Muscle of leg (tissue), 16 donors: ENCODE data around the gene NIPA2. TPM values are rescaled to one million over a fixed set of nuclear protein-coding genes. Genes with fewer than 3 reads are reported as not detected.
"Not testable (repeated sequence)": the region's sequence is repeated elsewhere in the genome, so short reads cannot be mapped to it uniquely, and the experiment has no call there.

Experiments
- DNase-seq: peaks from one replicate; pipeline ENCODE4 v3.0.0; 2013
- H3K27ac ChIP-seq: one replicate; pipeline ENCODE4 v1.5.1; 2013; ENCODE audit warnings: mild to moderate bottlenecking, low read length, control low read depth
- H3K27me3 ChIP-seq: one replicate; pipeline ENCODE4 v1.6.1; 2013; ENCODE audit warnings: low read length; ENCODE audit not compliant: control insufficient read depth, insufficient read depth
- H3K36me3 ChIP-seq: one replicate; pipeline ENCODE4 v1.6.1; 2013; ENCODE audit warnings: low read length; ENCODE audit not compliant: control insufficient read depth, insufficient read depth
- H3K4me1 ChIP-seq: one replicate; pipeline ENCODE4 v1.6.1; 2013; ENCODE audit warnings: low read length; ENCODE audit not compliant: control insufficient read depth, insufficient read depth
- H3K4me3 ChIP-seq: one replicate; pipeline ENCODE4 v1.5.1; 2013; ENCODE audit warnings: low read length, control low read depth
- H3K9me3 ChIP-seq: replicated peaks from 2 replicates; pipeline ENCODE4 v1.6.1; 2013; ENCODE audit warnings: low read depth, low read length; ENCODE audit not compliant: control insufficient read depth
- WGBS: methylation state at CpG from one replicate; pipeline ENCODE4 v1.1.5; 2013; ENCODE audit warnings: missing lambda C conversion rate; ENCODE audit not compliant: insufficient coverage; 5-methylcytosine and 5-hydroxymethylcytosine counted together
- long read RNA-seq, 11 donors: transcript quantifications; one replicate each; lab custom pipeline, GENCODE V29; 2026
- polyA plus RNA-seq, 8 donors: library from polyadenylated mRNA; unstranded; fragments of 120-200 nt; gene quantifications; one replicate each; pipeline versions ENCODE4 v1.2.1 to v1.2.3, GENCODE V29; 2013; ENCODE audit warnings: inconsistent platforms in 1 of 8, low replicate concordance in 1 of 8; ENCODE audit not compliant: insufficient read length in 8 of 8, insufficient read depth in 1 of 8
- total RNA-seq: library from RNA; stranded (reverse); fragments of 120-200 nt; gene quantifications from one replicate; pipeline ENCODE4 v1.2.4, GENCODE V29; 2013

The NIPA2 gene
- 40.3 TPM for total RNA-seq
- 10 to 100 TPM; 37.7 to 46.8 (median 41.5) TPM for polyA plus RNA-seq
- long read RNA-seq, donor 1, partial matches to known transcripts: 0 of 5 reads
- long read RNA-seq, donor 1, other reads (novel, unspliced or antisense): 0 of 5 reads
- long read RNA-seq, donor 2, partial matches to known transcripts: 0 of 1 reads
- long read RNA-seq, donor 2, other reads (novel, unspliced or antisense): 0 of 1 reads
- long read RNA-seq, donor 3, partial matches to known transcripts: 55 of 65 reads
- long read RNA-seq, donor 3, other reads (novel, unspliced or antisense): 0 of 65 reads
- long read RNA-seq, donor 4, partial matches to known transcripts: 0 of 11 reads
- long read RNA-seq, donor 4, other reads (novel, unspliced or antisense): 0 of 11 reads
- long read RNA-seq, donor 5, transcript NIPA2-201 (8 exons, 3,233 nt): minor isoform, 7 of 198 reads
- long read RNA-seq, donor 5, transcript NIPA2-203 (6 exons, 2,280 nt): major isoform, 10 of 198 reads
- long read RNA-seq, donor 5, partial matches to known transcripts: 167 of 198 reads
- long read RNA-seq, donor 5, other reads (novel, unspliced or antisense): 10 of 198 reads
- long read RNA-seq, donor 6, transcript NIPA2-203 (6 exons, 2,280 nt): major isoform, 13 of 17 reads
- long read RNA-seq, donor 6, partial matches to known transcripts: 0 of 17 reads
- long read RNA-seq, donor 6, other reads (novel, unspliced or antisense): 0 of 17 reads
- long read RNA-seq, donor 7, transcript NIPA2-203 (6 exons, 2,280 nt): major isoform, 9 of 74 reads
- long read RNA-seq, donor 7, partial matches to known transcripts: 35 of 74 reads
- long read RNA-seq, donor 7, other reads (novel, unspliced or antisense): 24 of 74 reads
- long read RNA-seq, donor 8, partial matches to known transcripts: 0 of 4 reads
- long read RNA-seq, donor 8, other reads (novel, unspliced or antisense): 0 of 4 reads
- long read RNA-seq, donor 9, partial matches to known transcripts: 24 of 30 reads
- long read RNA-seq, donor 9, other reads (novel, unspliced or antisense): 0 of 30 reads
- long read RNA-seq, donor 10, transcript NIPA2-204 (7 exons, 3,130 nt): major isoform, 7 of 14 reads
- long read RNA-seq, donor 10, transcript NIPA2-203 (6 exons, 2,280 nt): minor isoform, 6 of 14 reads
- long read RNA-seq, donor 10, partial matches to known transcripts: 0 of 14 reads
- long read RNA-seq, donor 10, other reads (novel, unspliced or antisense): 0 of 14 reads
- long read RNA-seq, donor 11, partial matches to known transcripts: 30 of 40 reads
- long read RNA-seq, donor 11, other reads (novel, unspliced or antisense): 0 of 40 reads

GRCh38 chr15:22838292-22839042 lies at the start of gene NIPA2:
Gene NIPA2, plus strand, starts transcription at chr15:22838666. Its CDS starts 13,066 bp downstream, at chr15:22851732.
- DNase-seq: peak; percentile 99
- Histone ChIP-seq H3K27me3 (no peaks in the 10 kb centered on the region), H3K9me3 (no peaks in the 10 kb centered on the region), H3K4me1 (peaks cover 9% of the 10 kb centered on the region), H3K4me3 (peak within 1 kb of the TSS; percentile 85), H3K36me3 (peaks cover 2% of the 10 kb centered on the region), H3K27ac (peak within 1 kb of the TSS; percentile 97)
- WGBS: under 1% methylated on average over 81 of the region's 83 CpGs

GRCh38 chr15:22794063-22794462 lies 44.4 kb upstream of the NIPA2 start:
- Histone ChIP-seq H3K9me3 (peaks cover 4% of the 10 kb centered on the region), H3K4me1 (peaks cover 3% of the 10 kb centered on the region), H3K4me3 (no peak overlapping the region), H3K27ac (no peak overlapping the region), H3K27me3 (no peaks in the 10 kb centered on the region), H3K36me3 (peaks cover 2% of the 10 kb centered on the region)
- 96% methylated on average over 3 of the region's 4 CpGs for WGBS
- DNase-seq: no peak

- Histone ChIP-seq H3K36me3 (no peaks in the 10 kb centered on the region), H3K9me3 (no peaks in the 10 kb centered on the region), H3K27ac (no peak overlapping the region), H3K27me3 (no peaks in the 10 kb centered on the region), H3K4me3 (no peak overlapping the region), H3K4me1 (peaks cover 3% of the 10 kb centered on the region)
- DNase-seq: no peak
- 88% methylated on average over 6 of the region's 17 CpGs for WGBS
Observed at GRCh38 chr15:22794621-22795167, 43.8 kb upstream of the NIPA2 start.

GRCh38 chr15:22795206-22796063 lies 43.0 kb upstream of the NIPA2 start:
- H3K9me3 ChIP-seq: no peaks in the 10 kb centered on the region
- no peak overlapping the region for H3K4me3 ChIP-seq
- 84% methylated on average over 12 of the region's 20 CpGs for WGBS

GRCh38 chr15:22796079-22796478 lies 42.4 kb upstream of the NIPA2 start:
- Histone ChIP-seq H3K36me3 (no peaks in the 10 kb centered on the region), H3K9me3 (no peaks in the 10 kb centered on the region), H3K4me1 (peaks cover 3% of the 10 kb centered on the region), H3K27me3 (no peaks in the 10 kb centered on the region), H3K4me3 (no peak overlapping the region), H3K27ac (no peak overlapping the region)
- DNase-seq: no peak

More at GRCh38 chr15:22795206-22796063, 43.0 kb upstream of the NIPA2 start:
- peaks cover 3% of the 10 kb centered on the region for H3K4me1 ChIP-seq
- no peaks in the 10 kb centered on the region for H3K27me3 ChIP-seq
- no peak for DNase-seq
- no peak overlapping the region for H3K27ac ChIP-seq
- no peaks in the 10 kb centered on the region for H3K36me3 ChIP-seq

- no peak for DNase-seq
- 92% methylated on average over 2 of the region's 2 CpGs for WGBS
- no peaks in the 10 kb centered on the region for H3K27me3 ChIP-seq
- H3K27ac ChIP-seq: no peak overlapping the region
- no peak overlapping the region for H3K4me3 ChIP-seq
- H3K36me3 ChIP-seq: no peaks in the 10 kb centered on the region
- H3K9me3 ChIP-seq: no peaks in the 10 kb centered on the region
- no peaks in the 10 kb centered on the region for H3K4me1 ChIP-seq
Observed at GRCh38 chr15:22799902-22800301, 38.6 kb upstream of the NIPA2 start.

- H3K36me3 ChIP-seq, H3K9me3 ChIP-seq, H3K27ac ChIP-seq, H3K27me3 ChIP-seq, DNase-seq, H3K4me1 ChIP-seq, H3K4me3 ChIP-seq: not testable (repeated sequence)
- 96% methylated on average over 5 of the region's 10 CpGs for WGBS
Observed at GRCh38 chr15:22803006-22803405, 35.5 kb upstream of the NIPA2 start.

GRCh38 chr15:22806156-22806555 lies 32.3 kb upstream of the NIPA2 start:
- Histone ChIP-seq H3K36me3 (no peaks in the 10 kb centered on the region), H3K27me3 (no peaks in the 10 kb centered on the region), H3K4me1 (no peaks in the 10 kb centered on the region), H3K27ac (no peak overlapping the region), H3K9me3 (no peaks in the 10 kb centered on the region), H3K4me3 (no peak overlapping the region)
- 84% methylated on average over 6 of the region's 11 CpGs for WGBS
- no peak for DNase-seq
